ENCODE results near the gene SGMS1. TPM values are rescaled to one million over a fixed set of nuclear protein-coding genes. Genes with fewer than 3 reads are reported as not detected.
"Not testable (repeated sequence)": the region's sequence is repeated elsewhere in the genome, so short reads cannot be mapped to it uniquely, and the experiment has no call there.

Gene SGMS1
- polyA plus RNA-seq, 1 donor from 2014 or later, result 8.0 TPM

DNA sequence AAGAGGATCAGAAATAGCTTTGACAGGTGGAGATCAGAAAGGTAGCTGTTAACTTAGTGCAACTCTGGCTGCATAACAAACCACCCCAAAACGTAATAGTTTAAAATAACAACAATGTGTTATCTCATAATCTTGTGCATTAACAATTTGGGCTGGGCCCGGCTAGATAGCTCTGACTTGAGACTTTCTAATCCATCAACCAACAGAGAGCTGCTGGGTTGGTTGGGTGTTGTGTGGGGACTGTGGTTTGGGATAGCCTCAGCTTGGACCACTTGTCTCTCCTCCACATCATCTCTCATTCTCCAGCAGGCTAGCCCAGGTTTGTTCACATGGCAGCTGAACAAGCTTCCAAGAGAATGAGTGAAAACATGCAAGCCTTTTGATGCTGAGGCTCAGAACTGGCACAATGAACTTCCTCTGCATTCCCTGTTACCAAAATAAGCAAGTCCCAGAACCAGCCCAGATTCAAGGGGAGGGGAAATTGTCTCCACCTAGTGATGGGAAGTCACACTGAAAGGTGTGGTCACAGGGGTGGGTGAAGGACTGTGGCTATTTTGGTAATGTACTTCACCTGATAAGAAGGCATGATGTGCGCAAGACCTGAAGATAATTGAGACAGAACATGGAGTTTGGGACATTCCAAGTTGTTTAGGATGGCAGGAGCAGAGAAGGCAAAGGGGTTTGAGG is 352.0 kb downstream of the SGMS1 start:
- no peak overlapping the region for H3K9ac ChIP-seq (ENCODE audit: low read length)

DNA sequence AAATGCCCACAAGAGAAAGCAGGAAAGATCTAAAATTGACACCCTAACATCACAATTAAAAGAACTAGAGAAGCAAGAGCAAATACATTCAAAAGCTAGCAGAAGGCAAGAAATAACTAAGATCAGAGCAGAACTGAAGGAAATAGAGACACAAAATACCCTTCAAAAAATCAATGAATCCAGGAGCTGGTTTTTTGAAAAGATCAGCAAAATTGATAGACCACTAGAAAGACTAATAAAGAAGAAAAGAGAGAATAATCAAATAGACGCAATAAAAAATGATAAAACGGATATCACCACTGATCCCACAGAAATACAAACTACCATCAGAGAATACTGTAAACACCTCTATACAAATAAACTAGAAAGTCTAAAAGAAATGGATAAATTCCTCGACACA is 355.9 kb downstream of the SGMS1 start:
- not testable (repeated sequence) for H2AFZ ChIP-seq (ENCODE audit: low read depth, low read length); H3K36me3 ChIP-seq (ENCODE audit: insufficient read depth, low read length); H4K20me1 ChIP-seq (ENCODE audit: insufficient read depth); H3K9me3 ChIP-seq (ENCODE audit: low read length); H3F3A ChIP-seq (ENCODE audit: insufficient read depth, low read length, poor library complexity, severe bottlenecking); H3K9me2 ChIP-seq (ENCODE audit: insufficient read depth, low read length); H3K9ac ChIP-seq (ENCODE audit: low read length); H3K27me3 ChIP-seq (ENCODE audit: insufficient read depth, low read depth, low read length); H3K4me2 ChIP-seq (ENCODE audit: low read length); H3K79me2 ChIP-seq (replicated peaks; ENCODE audit: insufficient read depth, low read length); H3K27ac ChIP-seq (ENCODE audit: low read length); H3K4me3 ChIP-seq (ENCODE audit: low read length)

More for the DNA sequence above, 352.0 kb downstream of the SGMS1 start:
- Histone ChIP-seq H2AFZ (ENCODE audit: low read depth, low read length) (no peak overlapping the region), H3K9me2 (ENCODE audit: insufficient read depth, low read length) (no peaks in the 10 kb centered on the region), H3K4me2 (ENCODE audit: low read length) (no peak overlapping the region), H3F3A (ENCODE audit: insufficient read depth, low read length, poor library complexity, severe bottlenecking) (no peaks in the 10 kb centered on the region), H3K9me3 (ENCODE audit: low read length) (no peaks in the 10 kb centered on the region), H3K27me3 (ENCODE audit: insufficient read depth, low read depth, low read length) (no peaks in the 10 kb centered on the region), H3K27ac (ENCODE audit: low read length) (no peak overlapping the region), H4K20me1 (ENCODE audit: insufficient read depth) (no peaks in the 10 kb centered on the region), H3K79me2 (replicated peaks; ENCODE audit: insufficient read depth, low read length) (no peaks in the 10 kb centered on the region), H3K4me3 (ENCODE audit: low read length) (no peak overlapping the region), H3K36me3 (ENCODE audit: insufficient read depth, low read length) (no peaks in the 10 kb centered on the region)
- TF ChIP-seq MXI1 (conservative IDR thresholded peaks at IDR 0.05; ENCODE audit: poor library complexity, severe bottlenecking) (no peak), RAD21 (conservative IDR thresholded peaks at IDR 0.05) (no peak), EZH2 (IDR thresholded peaks at IDR 0.05; ENCODE audit: borderline replicate concordance, insufficient read depth, low read length, poor library complexity, severe bottlenecking) (no peak), EP300 (conservative IDR thresholded peaks at IDR 0.05; ENCODE audit: poor library complexity, severe bottlenecking) (no peak), POLR2AphosphoS5 (IDR thresholded peaks at IDR 0.05) (no peak), SMC3 (conservative IDR thresholded peaks at IDR 0.05; ENCODE audit: poor library complexity) (no peak), TAF1 (IDR thresholded peaks at IDR 0.05; ENCODE audit: low read depth) (no peak)
- TF ChIP-seq, protein P1, sequence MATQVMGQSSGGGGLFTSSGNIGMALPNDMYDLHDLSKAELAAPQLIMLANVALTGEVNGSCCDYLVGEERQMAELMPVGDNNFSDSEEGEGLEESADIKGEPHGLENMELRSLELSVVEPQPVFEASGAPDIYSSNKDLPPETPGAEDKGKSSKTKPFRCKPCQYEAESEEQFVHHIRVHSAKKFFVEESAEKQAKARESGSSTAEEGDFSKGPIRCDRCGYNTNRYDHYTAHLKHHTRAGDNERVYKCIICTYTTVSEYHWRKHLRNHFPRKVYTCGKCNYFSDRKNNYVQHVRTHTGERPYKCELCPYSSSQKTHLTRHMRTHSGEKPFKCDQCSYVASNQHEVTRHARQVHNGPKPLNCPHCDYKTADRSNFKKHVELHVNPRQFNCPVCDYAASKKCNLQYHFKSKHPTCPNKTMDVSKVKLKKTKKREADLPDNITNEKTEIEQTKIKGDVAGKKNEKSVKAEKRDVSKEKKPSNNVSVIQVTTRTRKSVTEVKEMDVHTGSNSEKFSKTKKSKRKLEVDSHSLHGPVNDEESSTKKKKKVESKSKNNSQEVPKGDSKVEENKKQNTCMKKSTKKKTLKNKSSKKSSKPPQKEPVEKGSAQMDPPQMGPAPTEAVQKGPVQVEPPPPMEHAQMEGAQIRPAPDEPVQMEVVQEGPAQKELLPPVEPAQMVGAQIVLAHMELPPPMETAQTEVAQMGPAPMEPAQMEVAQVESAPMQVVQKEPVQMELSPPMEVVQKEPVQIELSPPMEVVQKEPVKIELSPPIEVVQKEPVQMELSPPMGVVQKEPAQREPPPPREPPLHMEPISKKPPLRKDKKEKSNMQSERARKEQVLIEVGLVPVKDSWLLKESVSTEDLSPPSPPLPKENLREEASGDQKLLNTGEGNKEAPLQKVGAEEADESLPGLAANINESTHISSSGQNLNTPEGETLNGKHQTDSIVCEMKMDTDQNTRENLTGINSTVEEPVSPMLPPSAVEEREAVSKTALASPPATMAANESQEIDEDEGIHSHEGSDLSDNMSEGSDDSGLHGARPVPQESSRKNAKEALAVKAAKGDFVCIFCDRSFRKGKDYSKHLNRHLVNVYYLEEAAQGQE (IDR thresholded peaks at IDR 0.05; ENCODE audit: borderline replicate concordance), result no peak
- TF ChIP-seq, protein P2, sequence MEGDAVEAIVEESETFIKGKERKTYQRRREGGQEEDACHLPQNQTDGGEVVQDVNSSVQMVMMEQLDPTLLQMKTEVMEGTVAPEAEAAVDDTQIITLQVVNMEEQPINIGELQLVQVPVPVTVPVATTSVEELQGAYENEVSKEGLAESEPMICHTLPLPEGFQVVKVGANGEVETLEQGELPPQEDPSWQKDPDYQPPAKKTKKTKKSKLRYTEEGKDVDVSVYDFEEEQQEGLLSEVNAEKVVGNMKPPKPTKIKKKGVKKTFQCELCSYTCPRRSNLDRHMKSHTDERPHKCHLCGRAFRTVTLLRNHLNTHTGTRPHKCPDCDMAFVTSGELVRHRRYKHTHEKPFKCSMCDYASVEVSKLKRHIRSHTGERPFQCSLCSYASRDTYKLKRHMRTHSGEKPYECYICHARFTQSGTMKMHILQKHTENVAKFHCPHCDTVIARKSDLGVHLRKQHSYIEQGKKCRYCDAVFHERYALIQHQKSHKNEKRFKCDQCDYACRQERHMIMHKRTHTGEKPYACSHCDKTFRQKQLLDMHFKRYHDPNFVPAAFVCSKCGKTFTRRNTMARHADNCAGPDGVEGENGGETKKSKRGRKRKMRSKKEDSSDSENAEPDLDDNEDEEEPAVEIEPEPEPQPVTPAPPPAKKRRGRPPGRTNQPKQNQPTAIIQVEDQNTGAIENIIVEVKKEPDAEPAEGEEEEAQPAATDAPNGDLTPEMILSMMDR (IDR thresholded peaks at IDR 0.05; ENCODE audit: poor library complexity, severe bottlenecking), result no peak

DNA sequence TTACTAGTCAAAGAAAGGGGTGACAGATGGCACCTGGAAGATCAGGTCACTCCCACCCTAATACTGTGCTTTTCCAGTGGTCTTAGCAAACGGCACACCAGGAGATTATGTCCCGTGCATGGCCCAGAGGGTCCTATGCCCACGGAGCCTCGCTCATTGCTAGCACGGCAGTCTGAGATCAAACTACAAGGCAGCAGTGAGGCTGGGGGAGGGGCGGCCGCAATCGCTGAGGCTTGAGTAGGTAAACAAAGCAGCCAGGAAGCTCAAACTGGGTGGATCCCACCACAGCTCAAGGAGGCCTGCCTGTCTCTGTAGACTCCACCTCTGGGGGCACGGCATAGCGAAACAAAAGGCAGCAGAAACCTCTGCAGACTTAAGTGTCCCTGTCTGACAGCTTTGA is 361.1 kb downstream of the SGMS1 start:
- H3K79me2 ChIP-seq (replicated peaks; ENCODE audit: insufficient read depth, low read length); H4K20me1 ChIP-seq (ENCODE audit: insufficient read depth); H3K4me3 ChIP-seq (ENCODE audit: low read length); H3K36me3 ChIP-seq (ENCODE audit: insufficient read depth, low read length); H2AFZ ChIP-seq (ENCODE audit: low read depth, low read length); H3K27ac ChIP-seq (ENCODE audit: low read length); H3K4me2 ChIP-seq (ENCODE audit: low read length); H3K27me3 ChIP-seq (ENCODE audit: insufficient read depth, low read depth, low read length); H3K9me2 ChIP-seq (ENCODE audit: insufficient read depth, low read length); H3F3A ChIP-seq (ENCODE audit: insufficient read depth, low read length, poor library complexity, severe bottlenecking); H3K9me3 ChIP-seq (ENCODE audit: low read length); H3K9ac ChIP-seq (ENCODE audit: low read length): not testable (repeated sequence)

Measured in neural cell (in vitro differentiated cells).